NB4 (cell line): Measurements from ENCODE around the gene NSFL1C.

Experiments
- DNase-seq: peaks from one replicate; pipeline ENCODE4 v3.0.0; 2010; ENCODE audit warnings: low read depth
- H3K4me3 ChIP-seq: one replicate; pipeline ENCODE4 v1.5.1; 2011; ENCODE audit warnings: mild to moderate bottlenecking, low read depth, low read length, moderate library complexity
- MYC ChIP-seq: IDR thresholded peaks from 2 replicates; pipeline ENCODE4 v1.6.1; 2011; ENCODE audit warnings: low read depth, low read length
- POLR2A ChIP-seq: IDR thresholded peaks from 2 replicates; pipeline ENCODE4 v1.6.1; 2011; ENCODE audit warnings: mild to moderate bottlenecking; ENCODE audit not compliant: insufficient read length; ENCODE audit errors: extremely low read depth
- TF ChIP-seq, protein P1 (sequence below): IDR thresholded peaks from 2 replicates; pipeline ENCODE4 v1.6.1; 2011; ENCODE audit warnings: low read depth, low read length
- TF ChIP-seq, protein P2 (sequence below): IDR thresholded peaks from one replicate; pipeline ENCODE4 v1.5.1; 2012; ENCODE audit warnings: low read depth, low read length

NSFL1C gene

DNA sequence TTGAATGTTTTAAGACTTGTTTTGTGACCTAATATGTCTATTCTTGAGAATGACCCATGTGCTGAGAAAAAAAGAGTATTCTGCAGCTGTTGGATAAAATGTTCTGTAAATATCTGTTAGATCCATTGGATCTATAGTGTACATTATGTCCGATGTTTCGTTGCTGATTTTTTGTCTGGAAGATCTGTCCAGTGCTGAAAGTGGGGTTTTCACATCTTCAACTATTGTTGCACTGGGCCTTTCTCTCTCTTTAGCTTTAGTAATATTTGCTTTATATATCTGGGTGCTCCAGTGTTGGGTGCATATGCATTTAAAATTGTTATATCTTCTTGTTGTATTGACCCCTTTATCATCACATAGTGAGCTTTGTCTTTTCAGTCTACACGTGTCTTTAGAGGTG is 30.3 kb upstream of the NSFL1C start:
- no peak for TF ChIP-seq MYC
- TF ChIP-seq POLR2A = no peak
- TF ChIP-seq, protein P1, sequence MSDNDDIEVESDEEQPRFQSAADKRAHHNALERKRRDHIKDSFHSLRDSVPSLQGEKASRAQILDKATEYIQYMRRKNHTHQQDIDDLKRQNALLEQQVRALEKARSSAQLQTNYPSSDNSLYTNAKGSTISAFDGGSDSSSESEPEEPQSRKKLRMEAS = no peak
- TF ChIP-seq, protein P2, sequence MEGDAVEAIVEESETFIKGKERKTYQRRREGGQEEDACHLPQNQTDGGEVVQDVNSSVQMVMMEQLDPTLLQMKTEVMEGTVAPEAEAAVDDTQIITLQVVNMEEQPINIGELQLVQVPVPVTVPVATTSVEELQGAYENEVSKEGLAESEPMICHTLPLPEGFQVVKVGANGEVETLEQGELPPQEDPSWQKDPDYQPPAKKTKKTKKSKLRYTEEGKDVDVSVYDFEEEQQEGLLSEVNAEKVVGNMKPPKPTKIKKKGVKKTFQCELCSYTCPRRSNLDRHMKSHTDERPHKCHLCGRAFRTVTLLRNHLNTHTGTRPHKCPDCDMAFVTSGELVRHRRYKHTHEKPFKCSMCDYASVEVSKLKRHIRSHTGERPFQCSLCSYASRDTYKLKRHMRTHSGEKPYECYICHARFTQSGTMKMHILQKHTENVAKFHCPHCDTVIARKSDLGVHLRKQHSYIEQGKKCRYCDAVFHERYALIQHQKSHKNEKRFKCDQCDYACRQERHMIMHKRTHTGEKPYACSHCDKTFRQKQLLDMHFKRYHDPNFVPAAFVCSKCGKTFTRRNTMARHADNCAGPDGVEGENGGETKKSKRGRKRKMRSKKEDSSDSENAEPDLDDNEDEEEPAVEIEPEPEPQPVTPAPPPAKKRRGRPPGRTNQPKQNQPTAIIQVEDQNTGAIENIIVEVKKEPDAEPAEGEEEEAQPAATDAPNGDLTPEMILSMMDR = no peak
- H3K4me3 ChIP-seq = no peak overlapping the region
- DNase-seq = no peak

DNA sequence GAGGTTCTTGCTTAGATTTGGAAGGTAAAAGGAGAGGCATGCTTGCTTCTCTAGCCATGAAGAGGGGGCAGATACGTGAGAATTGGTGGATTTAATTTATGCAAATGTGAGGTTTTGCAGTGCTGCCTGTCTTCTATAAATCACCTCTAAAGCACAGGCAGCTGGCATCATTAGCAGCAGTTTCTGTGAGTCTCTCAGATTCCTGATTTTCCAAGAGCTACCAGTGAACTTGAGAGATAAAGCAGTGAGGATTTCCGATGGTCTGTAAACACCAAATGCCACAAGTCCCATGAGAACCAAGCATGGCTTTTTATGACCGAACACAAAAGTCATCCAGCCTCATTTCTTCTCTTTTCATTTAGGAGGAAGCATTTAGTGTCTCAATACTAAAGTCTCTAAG is 27.8 kb upstream of the NSFL1C start:
- DNase-seq = peak; percentile 84
- no peak overlapping the region for H3K4me3 ChIP-seq
- TF ChIP-seq, protein P2 = no peak
- no peak for TF ChIP-seq POLR2A
- no peak for TF ChIP-seq MYC
- TF ChIP-seq, protein P1 = no peak

DNA sequence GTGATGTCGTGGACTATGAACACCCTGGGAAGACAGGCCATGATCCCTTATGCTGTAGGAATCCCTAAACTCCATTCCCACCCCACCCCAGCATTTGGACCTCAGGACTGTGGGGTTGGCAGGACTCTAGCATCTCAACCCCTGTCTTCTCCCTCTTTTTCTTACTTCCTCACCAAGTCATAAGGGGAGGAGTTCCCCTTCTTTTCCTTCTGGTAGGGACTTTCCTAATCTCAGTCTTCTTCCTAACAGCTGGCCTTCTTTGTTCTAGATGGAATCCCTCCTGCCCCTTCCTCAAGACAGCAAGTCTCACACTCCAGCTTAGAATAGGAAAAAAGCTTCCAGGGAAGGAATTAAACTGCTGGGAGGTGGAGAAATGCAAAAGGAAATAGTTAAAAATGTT is 26.9 kb upstream of the NSFL1C start:
- TF ChIP-seq, protein P2 = no peak
- no peak for TF ChIP-seq MYC
- no peak for DNase-seq
- H3K4me3 ChIP-seq = no peak overlapping the region

DNA sequence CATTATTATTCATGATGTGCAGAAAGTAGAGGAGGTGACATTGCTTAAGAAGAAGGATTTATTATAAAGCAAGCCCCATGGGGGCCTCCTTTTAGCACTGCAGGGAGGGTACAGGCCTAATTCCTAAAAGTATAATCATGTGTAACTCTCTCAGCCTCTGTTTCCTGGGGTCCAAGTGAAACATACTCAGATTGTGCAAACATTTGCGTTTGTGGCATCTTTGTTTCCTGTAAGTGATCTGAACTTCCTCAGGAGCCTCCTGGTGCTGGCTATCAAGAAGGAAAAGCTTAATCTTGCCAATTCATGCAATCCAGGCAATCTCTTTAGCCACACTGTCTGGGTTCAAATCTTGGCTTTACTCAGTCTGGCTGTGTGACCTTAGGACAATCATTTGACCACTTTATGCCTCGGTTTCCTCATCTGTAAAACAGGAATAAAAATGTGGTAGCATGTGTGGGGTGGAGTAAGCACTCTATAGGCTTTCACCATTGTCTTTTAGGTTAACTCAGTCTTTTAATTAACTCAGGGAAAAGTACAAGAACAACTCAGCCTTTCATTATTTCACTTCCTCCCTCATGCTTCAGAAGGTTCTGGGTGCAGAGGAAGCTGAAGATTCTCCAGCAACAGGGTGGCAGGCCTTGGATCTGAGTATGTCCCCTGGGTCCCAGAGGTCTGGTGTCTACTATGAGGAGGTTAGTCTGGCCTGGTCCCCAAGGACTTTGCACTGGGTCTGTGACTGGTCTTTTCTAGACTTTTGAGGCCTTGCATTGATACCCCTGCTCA is 25.4 kb upstream of the NSFL1C start:
- TF ChIP-seq POLR2A = no peak
- TF ChIP-seq MYC = no peak
- TF ChIP-seq, protein P2 = no peak
- TF ChIP-seq, protein P1 = no peak
- DNase-seq = peak; percentile 72

DNA sequence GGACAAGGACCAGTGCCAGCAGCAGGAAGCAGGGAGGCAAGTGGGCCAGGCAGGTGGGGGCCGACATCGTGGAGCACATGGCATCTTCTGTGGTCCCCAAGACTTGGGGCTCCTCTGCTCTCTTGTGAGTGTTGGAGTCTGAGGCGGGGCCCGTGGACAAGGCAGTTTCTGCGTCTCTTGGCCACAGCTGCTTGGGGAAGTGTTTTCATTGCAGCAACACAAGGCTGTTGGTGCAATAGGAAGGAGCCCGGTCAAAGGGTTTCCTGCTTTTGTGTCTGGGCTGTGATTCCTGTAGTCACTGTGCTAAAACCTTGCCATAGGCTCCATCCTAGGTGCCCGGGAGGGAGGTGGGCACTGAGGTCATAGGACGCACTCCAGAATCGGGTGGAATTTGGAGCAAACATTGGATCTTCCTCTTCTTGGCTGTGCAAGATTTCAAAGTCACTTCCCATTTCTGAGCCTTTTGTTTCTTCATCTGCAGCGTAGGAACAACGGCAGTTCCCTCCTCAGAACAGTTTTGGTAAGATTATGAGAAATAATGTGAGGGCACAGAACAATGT is 24.7 kb upstream of the NSFL1C start, which contains the start of gene SIRPB2:
TSS of gene SIRPB2 (minus strand) at position 140 of the 560 bp plus-strand sequence. CDS start at position 79, 61 bp downstream.
- peak; percentile 92 for DNase-seq
- H3K4me3 ChIP-seq = peak within 1 kb of the TSS; percentile 63
- TF ChIP-seq, protein P1 = peak; percentile 77
- TF ChIP-seq, protein P2 = no peak
- peak; percentile 36 for TF ChIP-seq POLR2A
- no peak; the same call in 1 of the 2 replicates for TF ChIP-seq MYC

More for the DNA sequence above, 25.4 kb upstream of the NSFL1C start:
- no peak overlapping the region for H3K4me3 ChIP-seq
